NT2/D1 (cell line): ENCODE data around the gene BAZ2B.

Experiments
- SUZ12 ChIP-seq: IDR thresholded peaks from 2 replicates; pipeline ENCODE4 v1.6.1; 2011; ENCODE audit not compliant: insufficient read length, insufficient read depth; ENCODE audit errors: extremely low read depth
- YY1 ChIP-seq: IDR thresholded peaks from 2 replicates; pipeline ENCODE4 v1.6.1; 2011; ENCODE audit not compliant: insufficient read length, insufficient read depth
- ZNF274 ChIP-seq: IDR thresholded peaks from 2 replicates; pipeline ENCODE4 v1.6.1; 2011; ENCODE audit warnings: mild to moderate bottlenecking, low read depth, low read length

DNA sequence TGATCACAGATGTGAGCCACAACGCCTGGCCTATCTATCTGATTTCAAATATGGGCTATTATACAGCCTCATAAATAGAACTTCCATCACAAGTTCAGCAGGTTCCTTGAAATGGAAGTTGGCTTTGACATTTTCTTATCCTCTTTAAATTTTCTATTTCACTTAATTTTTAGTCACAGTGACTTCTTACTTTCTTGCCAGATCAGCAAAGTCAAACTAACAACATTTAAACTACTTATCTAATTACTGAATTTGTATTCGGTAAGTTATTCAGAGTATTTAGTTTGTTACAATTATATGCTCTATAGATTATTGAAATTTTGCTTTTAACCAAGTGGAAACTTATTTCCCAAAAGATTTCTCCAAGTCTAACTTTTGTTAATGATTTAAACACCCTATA is 108.2 kb downstream of the BAZ2B start:
- TF ChIP-seq SUZ12 (no peak), ZNF274 (no peak), YY1 (no peak)
